Choroid plexus epithelial cell (primary cell): ENCODE data around the gene HIPK2.

Experiments used
- DNase-seq: peaks from one replicate; pipeline ENCODE4 v3.0.0-alpha.2; 2010; ENCODE audit warnings: low read depth
- H3K4me3 ChIP-seq: 2 replicates; pipeline ENCODE4 v1.5.1; 2011; ENCODE audit warnings: low read depth, mild to moderate bottlenecking, control low read depth, low read length, moderate library complexity
- CTCF ChIP-seq: conservative IDR thresholded peaks from 2 replicates; pipeline ENCODE4 v1.5.1; 2011; ENCODE audit warnings: low read depth, mild to moderate bottlenecking, control low read depth, inconsistent platforms, low read length, moderate library complexity

HIPK2 gene

GRCh38 chr7:139580435-139580834 lies 197.4 kb downstream of the HIPK2 start:
- no peak overlapping the region for H3K4me3 ChIP-seq
- DNase-seq, result no peak
- no peak for TF ChIP-seq CTCF

- no peak for DNase-seq
- H3K4me3 ChIP-seq, result no peak overlapping the region
- TF ChIP-seq CTCF, result no peak
Observed at GRCh38 chr7:139576179-139576973, 201.4 kb downstream of the HIPK2 start.

GRCh38 chr7:139575338-139575680 lies 202.5 kb downstream of the HIPK2 start:
- no peak overlapping the region for H3K4me3 ChIP-seq
- TF ChIP-seq CTCF, result no peak
- no peak for DNase-seq

GRCh38 chr7:139574618-139575337 lies 203.0 kb downstream of the HIPK2 start:
- TF ChIP-seq CTCF, result no peak
- H3K4me3 ChIP-seq, result no peak overlapping the region
- DNase-seq, result no peak

GRCh38 chr7:139573871-139574270 lies 203.9 kb downstream of the HIPK2 start:
- no peak overlapping the region for H3K4me3 ChIP-seq
- TF ChIP-seq CTCF, result no peak
- DNase-seq, result no peak

- TF ChIP-seq CTCF, result no peak
- no peak for DNase-seq
- H3K4me3 ChIP-seq, result no peak overlapping the region
Observed at GRCh38 chr7:139572704-139573385, 205.0 kb downstream of the HIPK2 start.
